Glutamatergic neuron (in vitro differentiated cells): Measurements from ENCODE around the gene MARCHF2. TPM values are rescaled to one million over a fixed set of nuclear protein-coding genes. Genes with fewer than 3 reads are reported as not detected.

Experiments
- DNase-seq: peaks from one replicate; pipeline ENCODE4 v3.0.0; 2022
- H3K27ac Mint-ChIP-seq: one replicate; pipeline ENCODE4 v1.8.0; 2020; ENCODE audit warnings: mild to moderate bottlenecking, mixed read lengths, inconsistent platforms; ENCODE audit not compliant: unreplicated experiment
- H3K27me3 Mint-ChIP-seq: one replicate; pipeline ENCODE4 v1.8.0; 2020; ENCODE audit warnings: mild to moderate bottlenecking, moderate library complexity, mixed read lengths, inconsistent platforms; ENCODE audit not compliant: unreplicated experiment
- H3K36me3 Mint-ChIP-seq: one replicate; pipeline ENCODE4 v1.8.0; 2020; ENCODE audit warnings: mild to moderate bottlenecking, mixed read lengths, inconsistent platforms; ENCODE audit not compliant: unreplicated experiment
- H3K4me1 Mint-ChIP-seq: one replicate; pipeline ENCODE4 v1.8.0; 2020; ENCODE audit warnings: mild to moderate bottlenecking, low read depth, mixed read lengths, inconsistent platforms; ENCODE audit not compliant: unreplicated experiment
- H3K4me3 Mint-ChIP-seq: one replicate; pipeline ENCODE4 v1.8.0; 2020; ENCODE audit warnings: mild to moderate bottlenecking, mixed read lengths, inconsistent platforms; ENCODE audit not compliant: unreplicated experiment
- H3K9me3 Mint-ChIP-seq: one replicate; pipeline ENCODE4 v1.8.0; 2020; ENCODE audit warnings: mild to moderate bottlenecking, moderate library complexity, mixed read lengths, inconsistent platforms; ENCODE audit not compliant: unreplicated experiment
- CTCF ChIP-seq: fragments of 200-600 bp; sonication (generic); IDR thresholded peaks from one replicate; pipeline ENCODE4 v1.5.0; 2021; ENCODE audit not compliant: partially characterized antibody, unreplicated experiment
- total RNA-seq: library from RNA; stranded (reverse); fragmentation: NEBNext Ultra II Directional; extraction: Animal tissue kit (Norgen Biotek cat#: 25700); gene quantifications from one replicate; pipeline ENCODE4 v1.2.1, GENCODE V29; 2021; ENCODE audit not compliant: unreplicated experiment

MARCHF2 gene
- total RNA-seq, 1 donor from 2014 or later: 47.7 TPM

GRCh38 chr19:8387688-8388611 is 25.2 kb upstream of the MARCHF2 start:
- Mint-ChIP-seq H3K4me1 (peaks cover 4% of the 10 kb centered on the region), H3K27ac (no peak overlapping the region), H3K9me3 (peaks cover 7% of the 10 kb centered on the region), H3K4me3 (peak overlapping the region; percentile 2), H3K36me3 (no peaks in the 10 kb centered on the region), H3K27me3 (peaks cover 9% of the 10 kb centered on the region)
- no peak for TF ChIP-seq CTCF
- DNase-seq: no peak

GRCh38 chr19:8388612-8388958 is 24.5 kb upstream of the MARCHF2 start:
- no peak for DNase-seq
- Mint-ChIP-seq H3K4me1 (peaks cover 5% of the 10 kb centered on the region), H3K27me3 (peaks cover 8% of the 10 kb centered on the region), H3K36me3 (no peaks in the 10 kb centered on the region), H3K9me3 (peaks cover 5% of the 10 kb centered on the region), H3K4me3 (no peak overlapping the region), H3K27ac (no peak overlapping the region)
- TF ChIP-seq CTCF: no peak

GRCh38 chr19:8389891-8390616 is 23.1 kb upstream of the MARCHF2 start, which contains the start of gene RAB11B:
Gene RAB11B (plus strand): TSS chr19:8390360. CDS start chr19:8390417, 57 bp downstream.
- no peaks in the 10 kb centered on the region for H3K36me3 Mint-ChIP-seq
- peaks cover 8% of the 10 kb centered on the region for H3K4me1 Mint-ChIP-seq
- peak; percentile 97 for DNase-seq
- H3K27me3 Mint-ChIP-seq: peaks cover 10% of the 10 kb centered on the region
- no peak for TF ChIP-seq CTCF
- H3K4me3 Mint-ChIP-seq: peak within 1 kb of the TSS; percentile 91
- peaks cover 11% of the 10 kb centered on the region for H3K9me3 Mint-ChIP-seq
- peak within 1 kb of the TSS; percentile 92 for H3K27ac Mint-ChIP-seq

- H3K27me3 Mint-ChIP-seq: peaks cover 10% of the 10 kb centered on the region
- no peak overlapping the region for H3K27ac Mint-ChIP-seq
- peak overlapping the region; percentile 72 for H3K4me3 Mint-ChIP-seq
- peaks cover 11% of the 10 kb centered on the region for H3K9me3 Mint-ChIP-seq
- no peak for TF ChIP-seq CTCF
- H3K4me1 Mint-ChIP-seq: peaks cover 8% of the 10 kb centered on the region
- H3K36me3 Mint-ChIP-seq: no peaks in the 10 kb centered on the region
- peak; percentile 98 for DNase-seq
Observed at GRCh38 chr19:8390617-8390981, 22.5 kb upstream of the MARCHF2 start.
